ENCODE results near the gene TBC1D1.

GRCh38 chr4:37967736-37968135 lies 76.9 kb downstream of the TBC1D1 start:
- no peak for TF ChIP-seq EZH2 (optimal IDR thresholded peaks at IDR 0.05; ENCODE audit: low read depth, low read length)
- no peak for TF ChIP-seq CTCF (IDR thresholded peaks at IDR 0.05; ENCODE audit: low read length)
- TF ChIP-seq EZH2phosphoT487 (IDR thresholded peaks at IDR 0.05; ENCODE audit: low read length): no peak

Data from MM.1S (cell line).